Breast epithelium (tissue), 3 donors: ENCODE results near the gene ZNF354B.

Experiments used
- CTCF ChIP-seq, 3 donors: fragments of 450-650 bp; IDR thresholded peaks; one replicate each; pipeline ENCODE4 v1.5.1; 2016 to 2017; ENCODE audit warnings: antibody characterized with exemption in 3 of 3, mild to moderate bottlenecking in 3 of 3, moderate library complexity in 3 of 3
- POLR2A ChIP-seq: fragments of 450-650 bp; IDR thresholded peaks from one replicate; pipeline ENCODE4 v1.6.1; 2016; ENCODE audit warnings: antibody characterized with exemption, mild to moderate bottlenecking, moderate library complexity
- POLR2AphosphoS5 ChIP-seq, 3 donors: sonication (generic); formaldehyde crosslinking; IDR thresholded peaks; one replicate each; pipeline ENCODE4 v1.6.1; 2017; ENCODE audit warnings: antibody characterized with exemption in 3 of 3

DNA sequence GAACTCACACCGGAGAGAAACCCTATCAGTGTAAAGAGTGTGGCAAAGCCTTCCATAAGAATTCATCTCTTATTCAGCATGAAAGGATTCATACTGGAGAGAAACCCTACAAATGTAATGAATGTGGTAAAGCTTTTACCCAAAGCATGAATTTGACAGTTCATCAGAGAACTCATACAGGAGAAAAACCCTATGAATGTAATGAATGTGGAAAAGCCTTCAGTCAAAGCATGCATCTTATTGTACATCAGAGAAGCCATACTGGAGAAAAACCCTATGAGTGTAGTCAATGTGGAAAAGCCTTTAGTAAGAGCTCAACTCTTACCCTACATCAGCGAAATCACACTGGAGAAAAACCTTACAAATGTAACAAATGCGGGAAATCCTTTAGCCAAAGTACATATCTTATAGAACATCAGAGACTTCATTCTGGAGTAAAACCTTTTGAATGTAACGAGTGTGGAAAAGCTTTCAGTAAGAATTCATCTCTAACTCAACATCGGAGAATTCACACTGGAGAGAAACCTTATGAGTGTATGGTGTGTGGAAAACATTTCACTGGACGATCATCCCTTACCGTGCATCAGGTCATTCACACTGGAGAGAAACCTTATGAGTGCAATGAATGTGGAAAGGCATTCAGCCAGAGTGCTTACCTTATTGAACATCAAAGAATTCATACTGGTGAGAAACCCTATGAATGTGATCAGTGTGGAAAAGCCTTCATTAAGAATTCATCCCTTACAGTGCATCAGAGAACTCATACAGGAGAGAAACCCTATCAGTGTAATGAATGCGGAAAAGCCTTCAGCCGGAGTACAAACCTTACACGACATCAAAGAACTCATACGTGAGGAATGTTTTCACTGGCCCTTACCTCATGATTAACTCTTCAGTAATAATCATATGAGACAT, 72.3 kb downstream of the ZNF354B start:
- no peak for TF ChIP-seq CTCF (IDR thresholded peaks at IDR 0.05)
- TF ChIP-seq POLR2A = no peak
- TF ChIP-seq POLR2AphosphoS5 (IDR thresholded peaks at IDR 0.05) = no peak
